ENCODE results near the gene SLC36A3. TPM values are rescaled to one million over a fixed set of nuclear protein-coding genes. Genes with fewer than 3 reads are reported as not detected.
A peak's percentile ranks its signal among the peaks of the same experiment; 100 is the strongest.
"Not testable (repeated sequence)": the region's sequence is repeated elsewhere in the genome, so short reads cannot be mapped to it uniquely, and the experiment has no call there.

Gene SLC36A3
- total RNA-seq, 1 experiment from 2014 or later = not detected

GRCh38 chr5:151278845-151279244, 24.7 kb downstream of the SLC36A3 start:
- DNase-seq (ENCODE audit: low read depth, low spot score) = no peak
- in situ Hi-C loops (cut with HindIII; ENCODE audit: low pct_unique_long_range_greater_than_20kb, low sequenced_read_pairs) = no loop called here

GRCh38 chr5:151275803-151276202, 27.8 kb downstream of the SLC36A3 start:
- in situ Hi-C loops (cut with HindIII; ENCODE audit: low pct_unique_long_range_greater_than_20kb, low sequenced_read_pairs) = no loop called here
- DNase-seq (ENCODE audit: low read depth, low spot score) = no peak

GRCh38 chr5:151274666-151275065, 28.9 kb downstream of the SLC36A3 start:
- no peak for DNase-seq (ENCODE audit: low read depth, low spot score)
- in situ Hi-C loops (cut with HindIII; ENCODE audit: low pct_unique_long_range_greater_than_20kb, low sequenced_read_pairs) = no loop called here

GRCh38 chr5:151271336-151271735, 32.2 kb downstream of the SLC36A3 start:
- in situ Hi-C loops (cut with HindIII; ENCODE audit: low pct_unique_long_range_greater_than_20kb, low sequenced_read_pairs) = no loop called here
- no peak for DNase-seq (ENCODE audit: low read depth, low spot score)

- DNase-seq (ENCODE audit: low read depth, low spot score) = no peak
- in situ Hi-C loops (cut with HindIII; ENCODE audit: low pct_unique_long_range_greater_than_20kb, low sequenced_read_pairs) = no loop called here
These were observed 33.0 kb downstream of the SLC36A3 start for GRCh38 chr5:151270599-151270998.

- in situ Hi-C loops (cut with HindIII; ENCODE audit: low pct_unique_long_range_greater_than_20kb, low sequenced_read_pairs) = no loop called here
- DNase-seq (ENCODE audit: low read depth, low spot score) = no peak
These were observed 35.9 kb downstream of the SLC36A3 start for GRCh38 chr5:151267491-151268260.

- in situ Hi-C loops (cut with HindIII; ENCODE audit: low pct_unique_long_range_greater_than_20kb, low sequenced_read_pairs) = no loop called here
- DNase-seq (ENCODE audit: low read depth, low spot score) = no peak
These were observed 39.5 kb downstream of the SLC36A3 start for GRCh38 chr5:151264113-151264512.

GRCh38 chr5:151262532-151262931, 41.0 kb downstream of the SLC36A3 start:
- DNase-seq (ENCODE audit: low read depth, low spot score) = no peak
- in situ Hi-C loops (cut with HindIII; ENCODE audit: low pct_unique_long_range_greater_than_20kb, low sequenced_read_pairs) = no loop called here

GRCh38 chr5:151259931-151260330, 43.6 kb downstream of the SLC36A3 start:
- in situ Hi-C loops (cut with HindIII; ENCODE audit: low pct_unique_long_range_greater_than_20kb, low sequenced_read_pairs) = no loop called here
- no peak for DNase-seq (ENCODE audit: low read depth, low spot score)

- in situ Hi-C loops (cut with HindIII; ENCODE audit: low pct_unique_long_range_greater_than_20kb, low sequenced_read_pairs) = no loop called here
- DNase-seq (ENCODE audit: low read depth, low spot score) = peak; percentile 18
These were observed 44.8 kb downstream of the SLC36A3 start for GRCh38 chr5:151258816-151259215.

- in situ Hi-C loops (cut with HindIII; ENCODE audit: low pct_unique_long_range_greater_than_20kb, low sequenced_read_pairs) = no loop called here
- DNase-seq (ENCODE audit: low read depth, low spot score) = no peak
These were observed 45.4 kb downstream of the SLC36A3 start for GRCh38 chr5:151258201-151258611.

GRCh38 chr5:151257731-151258181, 45.8 kb downstream of the SLC36A3 start:
- DNase-seq (ENCODE audit: low read depth, low spot score) = no peak
- in situ Hi-C loops (cut with HindIII; ENCODE audit: low pct_unique_long_range_greater_than_20kb, low sequenced_read_pairs) = no loop called here

- DNase-seq (ENCODE audit: low read depth, low spot score) = no peak
- in situ Hi-C loops (cut with HindIII; ENCODE audit: low pct_unique_long_range_greater_than_20kb, low sequenced_read_pairs) = no loop called here
These were observed 47.8 kb downstream of the SLC36A3 start for GRCh38 chr5:151255621-151256286.

GRCh38 chr5:151254990-151255389, 48.6 kb downstream of the SLC36A3 start:
- in situ Hi-C loops (cut with HindIII; ENCODE audit: low pct_unique_long_range_greater_than_20kb, low sequenced_read_pairs); DNase-seq (ENCODE audit: low read depth, low spot score): not testable (repeated sequence)

GRCh38 chr5:151254556-151254955, 49.0 kb downstream of the SLC36A3 start:
- in situ Hi-C loops (cut with HindIII; ENCODE audit: low pct_unique_long_range_greater_than_20kb, low sequenced_read_pairs) = no loop called here
- no peak for DNase-seq (ENCODE audit: low read depth, low spot score)

- in situ Hi-C loops (cut with HindIII; ENCODE audit: low pct_unique_long_range_greater_than_20kb, low sequenced_read_pairs) = no loop called here
These were observed 50.0 kb downstream of the SLC36A3 start for GRCh38 chr5:151253605-151253950.

GRCh38 chr5:151252762-151253604, 50.6 kb downstream of the SLC36A3 start, which contains the start of gene GM2A:
TSS of gene GM2A (plus strand) at chr5:151253185. CDS start at chr5:151253217, 32 bp downstream.
- DNase-seq (ENCODE audit: low read depth, low spot score) = peak; percentile 99
- in situ Hi-C loops (cut with HindIII; ENCODE audit: low pct_unique_long_range_greater_than_20kb, low sequenced_read_pairs) = no loop called here

More at GRCh38 chr5:151253605-151253950, 50.0 kb downstream of the SLC36A3 start:
- DNase-seq (ENCODE audit: low read depth, low spot score) = no peak

- in situ Hi-C loops (cut with HindIII; ENCODE audit: low pct_unique_long_range_greater_than_20kb, low sequenced_read_pairs) = no loop called here
- no peak for DNase-seq (ENCODE audit: low read depth, low spot score)
These were observed 51.9 kb downstream of the SLC36A3 start for GRCh38 chr5:151251621-151252020.

Measured in SK-MEL-5 (cell line).